IMR-90 (cell line): Measurements from ENCODE around the gene DMAC2L. TPM values are rescaled to one million over a fixed set of nuclear protein-coding genes. Genes with fewer than 3 reads are reported as not detected.

Source experiments
- ATAC-seq: fragments of 200-7000 bp; cut with Tn5 transposase; 2 replicates; pipeline ENCODE4 v1.9.1; 2020; ENCODE audit warnings: low read depth, mild to moderate bottlenecking, moderate library complexity
- BruUV-seq: library from RNA; stranded (reverse); fragments of 400-500 nt; replicated peaks from 2 replicates; lab custom pipeline; 2021; lab: Mats Ljungman, UMichigan
- CTCF ChIA-PET: fragments of 300-600 bp; formaldehyde crosslinking; extraction: SDS; loops from one replicate; lab custom pipeline; 2021; ENCODE audit warnings: antibody characterized with exemption; lab: Yijun Ruan, JAX
- POLR2A ChIA-PET: fragments of 300-600 bp; sonication (Branson Sonifier 250); formaldehyde crosslinking; loops from one replicate; lab custom pipeline; 2022; ENCODE audit warnings: antibody characterized with exemption; ENCODE audit not compliant: unreplicated experiment; lab: Charles Lee
- DNase-seq: peaks from one replicate; pipeline ENCODE4 v3.0.0; 2013
- H2AFZ ChIP-seq: replicated peaks from 2 replicates; pipeline ENCODE3; 2013; ENCODE audit warnings: low read length, mild to moderate bottlenecking; ENCODE audit not compliant: poor library complexity
- H2AK5ac ChIP-seq: 2 replicates; pipeline ENCODE4 v1.6.1; 2013; ENCODE audit warnings: low read depth, low read length, inconsistent platforms
- H2AK9ac ChIP-seq: replicated peaks from 2 replicates; pipeline ENCODE3; 2013; ENCODE audit warnings: mild to moderate bottlenecking, low read depth, low read length, moderate library complexity; ENCODE audit not compliant: poor library complexity
- H2BK120ac ChIP-seq: 2 replicates; pipeline ENCODE4 v1.6.1; 2013; ENCODE audit warnings: low read depth, low read length, inconsistent platforms
- H2BK15ac ChIP-seq: 3 replicates; pipeline ENCODE4 v1.6.1; 2013; ENCODE audit warnings: low read depth, low read length, inconsistent platforms
- H2BK20ac ChIP-seq: 2 replicates; pipeline ENCODE4 v1.6.1; 2013; ENCODE audit warnings: low read depth, mild to moderate bottlenecking, inconsistent platforms, low read length, moderate library complexity
- H2BK5ac ChIP-seq: 2 replicates; pipeline ENCODE4 v1.6.1; 2013; ENCODE audit warnings: mild to moderate bottlenecking, low read depth, low read length, inconsistent platforms; ENCODE audit not compliant: poor library complexity, severe bottlenecking
- H3K14ac ChIP-seq: replicated peaks from 2 replicates; pipeline ENCODE4 v1.6.1; 2013; ENCODE audit warnings: low read depth, low read length, inconsistent platforms
- H3K18ac ChIP-seq: 2 replicates; pipeline ENCODE4 v1.6.1; 2013; ENCODE audit warnings: low read depth, low read length, control low read depth
- H3K23ac ChIP-seq: 2 replicates; pipeline ENCODE4 v1.6.1; 2013; ENCODE audit warnings: low read depth, low read length, inconsistent platforms
- H3K27ac ChIP-seq: 2 replicates; pipeline ENCODE4 v1.5.1; 2013; ENCODE audit warnings: mild to moderate bottlenecking, control low read depth, low read length; ENCODE audit not compliant: insufficient read depth
- H3K27me3 ChIP-seq: 2 replicates; pipeline ENCODE4 v1.6.1; 2013; ENCODE audit warnings: low read length; ENCODE audit not compliant: control insufficient read depth, insufficient read depth
- H3K36me3 ChIP-seq: 2 replicates; pipeline ENCODE4 v1.6.1; 2013; ENCODE audit warnings: low read length, mixed read lengths; ENCODE audit not compliant: control insufficient read depth, insufficient read depth
- H3K4ac ChIP-seq: 2 replicates; pipeline ENCODE4 v1.6.1; 2013; ENCODE audit warnings: low read depth, low read length, inconsistent platforms
- H3K4me1 ChIP-seq: 2 replicates; pipeline ENCODE4 v1.6.1; 2013; ENCODE audit warnings: low read length, mixed read lengths; ENCODE audit not compliant: control insufficient read depth, insufficient read depth
- H3K4me2 ChIP-seq: 2 replicates; pipeline ENCODE4 v1.6.1; 2013; ENCODE audit warnings: low read depth, mild to moderate bottlenecking, control low read depth, low read length, moderate library complexity
- H3K4me3 ChIP-seq: 2 replicates; pipeline ENCODE4 v1.5.1; 2013; ENCODE audit warnings: low read depth, mild to moderate bottlenecking, control low read depth, low read length, moderate library complexity; ENCODE audit not compliant: insufficient read depth
- H3K56ac ChIP-seq: 2 replicates; pipeline ENCODE4 v1.6.1; 2013; ENCODE audit warnings: low read length, inconsistent platforms; ENCODE audit not compliant: insufficient read depth; ENCODE audit errors: extremely low read depth
- H3K79me1 ChIP-seq, 2 experiments: 2 replicates each; pipeline ENCODE4 v1.6.1; 2013; ENCODE audit warnings: low read length in 2 of 2, inconsistent platforms in 1 of 2, low read depth in 1 of 2
- H3K9ac ChIP-seq: 2 replicates; pipeline ENCODE4 v1.6.1; 2013; ENCODE audit warnings: low read depth, low read length, control low read depth
- H3K9me1 ChIP-seq: 2 replicates; pipeline ENCODE4 v1.6.1; 2013; ENCODE audit warnings: low read length, inconsistent platforms; ENCODE audit not compliant: insufficient read depth
- H3K9me3 ChIP-seq: 2 replicates; pipeline ENCODE4 v1.6.1; 2013; ENCODE audit warnings: low read length; ENCODE audit not compliant: control insufficient read depth, insufficient read depth
- H4K20me1 ChIP-seq: 2 replicates; pipeline ENCODE4 v1.6.1; 2013; ENCODE audit warnings: low read length, inconsistent platforms; ENCODE audit not compliant: insufficient read depth
- H4K5ac ChIP-seq: 2 replicates; pipeline ENCODE4 v1.6.1; 2013; ENCODE audit warnings: mild to moderate bottlenecking, low read depth, low read length, control low read depth
- H4K8ac ChIP-seq, 2 experiments: 2 replicates each; pipeline ENCODE4 v1.6.1; 2013; ENCODE audit warnings: low read depth in 2 of 2, low read length in 2 of 2, control low read depth in 1 of 2, inconsistent platforms in 1 of 2
- H4K91ac ChIP-seq: 2 replicates; pipeline ENCODE4 v1.6.1; 2013; ENCODE audit warnings: low read depth, low read length, inconsistent platforms; ENCODE audit not compliant: insufficient read depth
- BHLHE40 ChIP-seq: fragments of 150-350 bp; IDR thresholded peaks from 2 replicates; pipeline ENCODE4 v1.6.1; 2016; ENCODE audit warnings: mild to moderate bottlenecking, low read depth, low read length
- CTCF ChIP-seq: conservative IDR thresholded peaks from 2 replicates; pipeline ENCODE4 v1.5.1; 2012; ENCODE audit warnings: mild to moderate bottlenecking, low read depth, low read length, improper control_type of control experiment
- RFX5 ChIP-seq: IDR thresholded peaks from 2 replicates; pipeline ENCODE4 v1.8.0; 2012; ENCODE audit warnings: low read depth, mild to moderate bottlenecking, low read length, moderate library complexity
- USF2 ChIP-seq: fragments of 150-350 bp; IDR thresholded peaks from 2 replicates; pipeline ENCODE4 v1.6.1; 2017; ENCODE audit warnings: mild to moderate bottlenecking, antibody characterized with exemption, low read length, low read depth
- WGBS, 2 experiments: methylation state at CpG; one replicate each; pipeline versions ENCODE4 v1.1.5 to v1.1.7; 2013; ENCODE audit warnings: missing lambda C conversion rate in 2 of 2; ENCODE audit not compliant: insufficient read length in 1 of 2; ENCODE audit errors: extremely low coverage in 2 of 2; 5-methylcytosine and 5-hydroxymethylcytosine counted together
- dilution Hi-C: fragments of 300-500 bp; cut with HindIII; formaldehyde crosslinking; loops from one replicate; pipeline ENCODE4 v1.14.3; 2018; ENCODE audit warnings: low sequenced_read_pairs; ENCODE audit not compliant: unreplicated experiment
- in situ Hi-C: fragments of 300-500 bp; cut with MboI; formaldehyde crosslinking; loops from 3 replicates; pipeline ENCODE4 v1.14.3; 2019; ENCODE audit warnings: low sequenced_read_pairs, inconsistent platforms, mixed read lengths
- intact Hi-C: fragments of 100-400 bp; cut with micrococcal nuclease; formaldehyde crosslinking; loops from 2 replicates; pipeline ENCODE4 v1.10.0; 2022
- polyA plus RNA-seq, 3 experiments: library from polyadenylated mRNA; depleted of rRNA; stranded (reverse); fragments of >200 nt; gene quantifications; 2 replicates each; pipeline ENCODE4 v1.2.3, GENCODE V29; 2012; ENCODE audit warnings: low replicate concordance in 1 of 3
- total RNA-seq: library from RNA; depleted of rRNA; stranded (reverse); fragments of >200 nt; gene quantifications from 2 replicates; pipeline ENCODE4 v1.2.3, GENCODE V29; 2012

DMAC2L gene
- total and polyA plus RNA-seq, 2 of the 4 experiments (the other 2 are of a cell fraction): 5.0 to 6.1 TPM

- WGBS, 2 experiments: no CpG with 5 or more reads among the region's 4 CpGs
- peak; percentile 56 for ATAC-seq
- H3K14ac ChIP-seq: peak overlapping the region; percentile 30
- H3K18ac ChIP-seq: peak overlapping the region; percentile 74
- H3K9me3 ChIP-seq: no peaks in the 10 kb centered on the region
- H3K4me1 ChIP-seq: peaks cover 22% of the 10 kb centered on the region
- peak overlapping the region; percentile 45 for H2BK5ac ChIP-seq
- H2BK15ac ChIP-seq: peak overlapping the region; percentile 64; the same call in 2 of the 3 replicates
- intact Hi-C loops (loop anchor here (2.0 kb wide), 1 partner anchor 52 kb away; the partner anchor contains the start of gene CDKL1), dilution Hi-C loops (no loop called here), in situ Hi-C loops (no loop called here)
- H3K4me3 ChIP-seq: no peak overlapping the region
- H3K56ac ChIP-seq: peak overlapping the region; percentile 70; the same call in 1 of the 2 replicates
- peaks cover 13% of the 10 kb centered on the region for H3K9me1 ChIP-seq
- H4K91ac ChIP-seq: peak overlapping the region; percentile 95
- H2AK9ac ChIP-seq: no peak overlapping the region
- CTCF ChIA-PET: interaction anchor here (0.5 to 1.8 kb wide), 3 partner anchors 13 to 58 kb away, joined by 3 to 6 read pairs (median 4); no protein-coding TSS in a partner anchor
- H2BK120ac ChIP-seq: peak overlapping the region; percentile 97
- H3K36me3 ChIP-seq: no peaks in the 10 kb centered on the region
- peak overlapping the region; percentile 29 for H3K4me2 ChIP-seq
- TF ChIP-seq RFX5 (peak; percentile 87), BHLHE40 (peak; percentile 65; the same call in 1 of the 2 replicates), USF2 (no peak), CTCF (no peak)
- peak overlapping the region; percentile 97; the same call in 1 of the 2 replicates for H3K23ac ChIP-seq
- H2BK20ac ChIP-seq: peak overlapping the region; percentile 97
- peaks cover 0 to 20% of the 10 kb centered on the region in 2 experiments; a peak in 1 of 4 replicates for H3K79me1 ChIP-seq
- H3K4ac ChIP-seq: peak overlapping the region; percentile 97
- H2AK5ac ChIP-seq: peak overlapping the region; percentile 54
- H4K5ac ChIP-seq: peak overlapping the region; percentile 60
- no peaks in the 10 kb centered on the region for H4K20me1 ChIP-seq
- no TSS peak for BruUV-seq
- peak; percentile 57 for DNase-seq
- POLR2A ChIA-PET: interaction anchor here (0.8 kb wide), 1 partner anchor 9 kb away, joined by 9 read pairs; no protein-coding TSS in a partner anchor
- no peak overlapping the region for H2AFZ ChIP-seq
- peak overlapping the region in 1 of 2 experiments; percentile 92; a peak in 1 of 4 replicates for H4K8ac ChIP-seq
- H3K9ac ChIP-seq: peak overlapping the region; percentile 18; the same call in 1 of the 2 replicates
- peak overlapping the region; percentile 77 for H3K27ac ChIP-seq
- H3K27me3 ChIP-seq: no peaks in the 10 kb centered on the region
Measured at GRCh38 chr14:50344876-50345563, 32.9 kb downstream of the DMAC2L start.
